GM12891 (cell line): Measurements from ENCODE around the gene MDN1.

Experiments used
- PAX5 ChIP-seq: IDR thresholded peaks from 2 replicates; pipeline ENCODE4 v1.6.1; 2011; ENCODE audit warnings: low read length, moderate library complexity, mild to moderate bottlenecking; ENCODE audit not compliant: insufficient read depth, severe bottlenecking
- POLR2A ChIP-seq: IDR thresholded peaks from 2 replicates; pipeline ENCODE4 v1.6.1; 2011; ENCODE audit warnings: low read depth, low read length, control low read depth
- POLR2AphosphoS5 ChIP-seq: IDR thresholded peaks from 2 replicates; pipeline ENCODE4 v1.6.1; 2011; ENCODE audit warnings: low read depth, low read length, control low read depth
- POU2F2 ChIP-seq: IDR thresholded peaks from 2 replicates; pipeline ENCODE4 v1.6.1; 2011; ENCODE audit warnings: low read depth, mild to moderate bottlenecking, control low read depth, low read length, moderate library complexity
- SPI1 ChIP-seq: IDR thresholded peaks from 2 replicates; pipeline ENCODE4 v1.6.1; 2011; ENCODE audit warnings: low read depth, low read length, control low read depth
- TAF1 ChIP-seq: IDR thresholded peaks from 2 replicates; pipeline ENCODE4 v1.6.1; 2011; ENCODE audit warnings: low read depth, low read length, control low read depth

- TF ChIP-seq POLR2AphosphoS5 (no peak), POLR2A (no peak), TAF1 (no peak), SPI1 (no peak), PAX5 (no peak), POU2F2 (no peak)
These were observed 164.5 kb downstream of the MDN1 start for GRCh38 chr6:89655122-89655521.
